ENCODE data around the gene ZNF749. TPM values are rescaled to one million over a fixed set of nuclear protein-coding genes. Genes with fewer than 3 reads are reported as not detected.

The ZNF749 gene
- polyA plus RNA-seq (ENCODE audit: insufficient read length in 3 of 3): 10 to 100 TPM in 2 of 3 donors, 1 to 10 TPM in 1; 9.6 to 18.0 (median 10.5) TPM
- long read RNA-seq, donor 1, partial matches to known transcripts: 0 of 9 reads
- long read RNA-seq, donor 1, other reads (novel, unspliced or antisense): 6 of 9 reads
- long read RNA-seq, donor 2, partial matches to known transcripts: 0 of 4 reads
- long read RNA-seq, donor 2, other reads (novel, unspliced or antisense): 0 of 4 reads
- long read RNA-seq, donor 3, partial matches to known transcripts: 0 of 2 reads
- long read RNA-seq, donor 3, other reads (novel, unspliced or antisense): 0 of 2 reads
- long read RNA-seq, donor 4, partial matches to known transcripts: 0 of 4 reads
- long read RNA-seq, donor 4, other reads (novel, unspliced or antisense): 0 of 4 reads
- long read RNA-seq, donor 5, transcript ZNF749-203 (2 exons, 677 nt): major isoform, 8 of 28 reads
- long read RNA-seq, donor 5, partial matches to known transcripts: 6 of 28 reads
- long read RNA-seq, donor 5, other reads (novel, unspliced or antisense): 9 of 28 reads
- long read RNA-seq, donor 6, partial matches to known transcripts: 0 of 1 reads
- long read RNA-seq, donor 6, other reads (novel, unspliced or antisense): 0 of 1 reads
- long read RNA-seq, donor 7: 0 reads
- long read RNA-seq, donor 8, transcript ZNF749-203 (2 exons, 677 nt): major isoform, 9 of 19 reads
- long read RNA-seq, donor 8, partial matches to known transcripts: 0 of 19 reads
- long read RNA-seq, donor 8, other reads (novel, unspliced or antisense): 8 of 19 reads
- long read RNA-seq, donor 9, partial matches to known transcripts: 0 of 3 reads
- long read RNA-seq, donor 9, other reads (novel, unspliced or antisense): 0 of 3 reads
- long read RNA-seq, donor 10, transcript ZNF749-203 (2 exons, 677 nt): major isoform, 5 of 6 reads
- long read RNA-seq, donor 10, partial matches to known transcripts: 0 of 6 reads
- long read RNA-seq, donor 10, other reads (novel, unspliced or antisense): 0 of 6 reads
- long read RNA-seq, donor 11: 0 reads
- long read RNA-seq, donor 12: 0 reads
- long read RNA-seq, donor 13, transcript ZNF749-203 (2 exons, 677 nt): major isoform, 5 of 17 reads
- long read RNA-seq, donor 13, partial matches to known transcripts: 0 of 17 reads
- long read RNA-seq, donor 13, other reads (novel, unspliced or antisense): 10 of 17 reads
- long read RNA-seq, donor 14, transcript ZNF749-203 (2 exons, 677 nt): major isoform, 5 of 12 reads
- long read RNA-seq, donor 14, partial matches to known transcripts: 0 of 12 reads
- long read RNA-seq, donor 14, other reads (novel, unspliced or antisense): 7 of 12 reads
- long read RNA-seq, donor 15: 0 reads
- long read RNA-seq, donor 16, partial matches to known transcripts: 0 of 21 reads
- long read RNA-seq, donor 16, other reads (novel, unspliced or antisense): 12 of 21 reads

DNA sequence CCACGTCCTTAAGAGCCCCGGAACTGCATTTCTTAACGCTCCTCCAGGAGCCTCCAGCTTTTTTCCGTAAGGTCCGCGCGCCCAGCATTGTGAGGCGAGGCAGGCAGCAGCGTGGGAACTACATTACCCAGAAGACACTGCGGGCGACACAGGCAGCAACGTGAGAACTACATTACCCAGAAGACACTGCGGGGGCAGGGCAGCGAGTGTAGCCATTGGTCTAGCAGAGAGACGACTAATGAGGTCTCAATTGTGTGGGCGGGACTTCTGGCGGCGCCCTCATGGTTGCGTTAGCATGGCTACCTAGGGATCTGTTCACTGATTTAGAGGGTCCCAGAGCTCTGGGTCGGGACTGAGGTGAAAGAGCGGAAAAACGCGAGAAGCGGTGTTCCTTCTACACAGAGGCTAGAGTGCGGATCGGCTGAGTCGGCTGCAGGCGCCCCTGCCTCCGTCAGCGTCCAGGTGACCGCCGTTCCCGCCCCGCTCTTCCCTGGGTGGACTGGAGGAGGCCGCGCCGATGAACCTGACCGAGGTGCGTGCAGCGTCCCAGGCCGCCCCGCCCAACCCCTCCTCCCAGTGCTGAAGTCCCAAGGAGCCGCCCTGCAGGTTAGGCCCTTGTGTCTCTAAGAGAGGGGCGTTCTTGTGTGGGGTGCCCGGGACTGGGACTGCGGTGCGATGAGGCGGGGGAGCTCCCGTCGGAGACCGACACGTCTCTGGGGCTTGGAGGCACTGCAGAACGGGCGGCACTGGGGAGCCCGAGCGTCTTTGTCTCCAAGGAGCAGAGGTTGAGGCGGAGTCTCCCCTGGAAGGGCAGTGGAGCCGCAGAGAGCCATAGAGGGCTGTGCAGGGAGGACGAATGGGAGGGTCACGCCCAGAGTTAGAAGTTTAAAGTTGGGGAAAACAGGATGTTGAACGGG, at the start of gene ZNF749:
ZNF749 (plus strand) TSS at position 264 of the 917 bp plus-strand sequence; CDS start at position 518, 254 bp downstream.
- DNase-seq (ENCODE audit: extremely low read depth in 1 of 11, low read depth in 9 of 11, low spot score in 4 of 11): peak; percentile 93 to 100 (median 98)

- no peak for DNase-seq (ENCODE audit: extremely low read depth in 1 of 11, low read depth in 9 of 11, low spot score in 4 of 11)
These were observed 45.9 kb upstream of the ZNF749 start for GRCh38 chr19:57389194-57389729.

- DNase-seq (ENCODE audit: extremely low read depth in 1 of 11, low read depth in 9 of 11, low spot score in 4 of 11): peak; percentile 93 to 99 (median 97)
These were observed 45.2 kb upstream of the ZNF749 start, which contains the start of gene ZNF548 for GRCh38 chr19:57389730-57390598. Gene ZNF548 (plus strand): TSS chr19:57389854. CDS start chr19:57390100, 246 bp downstream.

- no peak for DNase-seq (ENCODE audit: extremely low read depth in 1 of 11, low read depth in 9 of 11, low spot score in 4 of 11)
These were observed 39.4 kb upstream of the ZNF749 start for GRCh38 chr19:57395710-57396109.

- DNase-seq (ENCODE audit: extremely low read depth in 1 of 11, low read depth in 9 of 11, low spot score in 4 of 11): no peak
These were observed 36.3 kb upstream of the ZNF749 start for GRCh38 chr19:57398868-57399267.

DNA sequence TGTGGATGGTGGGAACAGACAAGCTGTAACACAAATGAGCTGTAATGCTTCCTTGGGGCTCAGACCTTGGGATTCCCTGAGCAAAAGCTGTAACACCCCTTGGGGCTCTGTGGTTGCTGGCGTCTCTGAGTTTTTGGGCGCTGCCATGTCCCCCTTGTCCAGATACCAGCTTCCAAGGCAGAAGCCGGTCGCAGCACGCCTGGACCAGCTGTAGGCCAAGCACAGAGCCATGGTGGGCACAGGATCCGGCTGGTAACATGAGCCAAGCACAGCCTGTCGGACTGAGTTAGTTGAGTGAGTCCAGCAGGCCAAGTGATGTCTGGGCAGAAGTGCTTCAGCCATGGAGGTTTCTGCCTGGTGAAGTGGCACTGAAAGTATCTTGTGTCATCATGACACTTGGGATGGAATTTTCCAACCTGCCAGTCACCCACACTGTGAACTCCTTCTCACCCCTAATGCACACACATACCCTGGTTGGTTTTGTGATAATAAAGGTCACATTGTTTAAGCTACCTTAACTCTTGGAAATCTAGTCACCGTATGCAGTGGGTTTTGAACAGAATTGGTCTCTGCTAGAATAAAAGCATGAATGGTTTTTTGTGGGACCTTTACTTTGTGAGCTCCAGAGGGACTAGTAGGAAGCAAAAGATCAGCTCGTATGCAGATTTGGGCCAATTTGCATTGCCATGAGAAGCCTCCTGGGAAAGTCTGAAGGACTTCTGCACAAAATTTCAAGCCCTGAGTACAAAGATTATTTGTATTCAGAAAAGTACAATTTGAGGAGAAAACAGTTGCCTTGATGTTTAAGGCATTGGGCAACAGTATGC, 31.2 kb upstream of the ZNF749 start:
- no peak for DNase-seq (ENCODE audit: extremely low read depth in 1 of 11, low read depth in 9 of 11, low spot score in 4 of 11)

DNA sequence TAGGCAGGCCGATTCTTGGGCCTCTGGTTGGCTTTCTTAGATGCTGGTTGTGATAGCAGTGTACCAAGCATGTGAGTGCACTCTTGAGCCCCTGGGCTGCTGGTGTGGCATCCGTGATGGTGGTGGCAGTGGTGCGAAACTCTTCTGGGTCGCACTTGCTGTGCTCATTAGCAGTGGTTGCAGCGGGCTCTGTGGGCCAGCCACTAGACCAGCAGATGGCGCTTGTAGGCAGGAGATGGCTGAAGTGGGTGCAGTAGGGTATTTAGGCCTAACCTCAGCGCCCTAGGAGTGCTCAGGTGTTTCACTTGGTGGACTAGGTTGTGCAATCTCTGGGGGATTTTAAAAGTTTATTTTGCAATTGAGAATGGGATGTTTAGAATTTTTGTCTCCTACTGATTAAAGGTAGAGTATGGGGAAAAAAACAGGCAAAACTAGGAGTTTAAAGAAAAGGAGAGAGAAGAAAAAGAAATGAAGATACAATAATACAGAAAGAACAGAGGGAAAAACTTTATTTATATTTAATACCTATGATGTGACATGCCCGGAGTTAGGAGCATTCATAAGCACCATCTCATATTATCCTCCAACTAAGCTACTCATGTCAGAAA, 28.5 kb upstream of the ZNF749 start:
- peak in 6 of 11 donors; percentile 28 to 56 (median 52) for DNase-seq (ENCODE audit: extremely low read depth in 1 of 11, low read depth in 9 of 11, low spot score in 4 of 11)

- DNase-seq (ENCODE audit: extremely low read depth in 1 of 11, low read depth in 9 of 11, low spot score in 4 of 11): peak; percentile 79 to 95 (median 90)
These were observed 24.1 kb upstream of the ZNF749 start, which contains the start of gene ZNF17 for GRCh38 chr19:57410877-57411671. Gene ZNF17 (plus strand): TSS chr19:57411161. CDS start chr19:57413616, 2,455 bp downstream.

- no peak for DNase-seq (ENCODE audit: extremely low read depth in 1 of 11, low read depth in 9 of 11, low spot score in 4 of 11)
These were observed 15.7 kb upstream of the ZNF749 start for GRCh38 chr19:57419439-57419838.

DNA sequence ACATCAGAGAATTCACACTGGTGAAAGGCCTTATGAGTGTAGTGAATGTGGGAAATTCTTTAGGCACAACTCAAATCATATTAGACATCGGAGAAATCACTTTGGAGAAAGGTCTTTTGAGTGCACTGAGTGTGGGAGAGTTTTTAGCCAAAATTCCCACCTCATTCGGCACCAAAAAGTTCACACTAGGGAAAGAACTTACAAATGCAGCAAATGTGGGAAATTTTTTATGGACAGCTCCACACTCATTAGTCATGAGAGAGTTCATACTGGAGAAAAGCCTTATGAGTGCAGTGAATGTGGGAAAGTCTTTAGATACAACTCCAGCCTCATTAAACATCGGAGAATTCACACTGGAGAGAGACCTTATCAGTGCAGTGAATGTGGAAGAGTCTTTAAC, 14.1 kb upstream of the ZNF749 start:
- no peak for DNase-seq (ENCODE audit: extremely low read depth in 1 of 11, low read depth in 9 of 11, low spot score in 4 of 11)

- peak in 2 of 11 donors; percentile 6 to 12 for DNase-seq (ENCODE audit: extremely low read depth in 1 of 11, low read depth in 9 of 11, low spot score in 4 of 11)
These were observed 601 bp upstream of the ZNF749 start for GRCh38 chr19:57434386-57435061.

DNA sequence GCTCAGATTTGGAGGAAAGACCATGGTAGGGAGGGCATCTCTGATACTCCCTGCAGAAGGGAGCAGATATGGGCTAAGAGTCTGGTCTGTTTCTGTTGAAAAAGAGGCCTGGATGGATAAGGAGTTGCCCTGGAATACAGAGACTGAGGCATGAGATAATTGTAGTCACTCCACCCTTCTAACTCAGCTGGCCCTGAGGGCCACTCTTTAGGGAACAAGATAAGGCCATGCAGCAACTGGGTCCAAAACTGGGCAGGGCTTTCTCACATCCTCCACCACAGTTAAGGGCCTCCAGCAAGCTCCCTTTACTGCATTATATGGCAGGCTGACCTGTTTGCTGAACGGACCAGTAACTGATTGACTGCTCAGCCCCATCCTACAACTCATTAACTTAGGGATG, 1.3 kb downstream of the ZNF749 start:
- DNase-seq (ENCODE audit: extremely low read depth in 1 of 11, low read depth in 9 of 11, low spot score in 4 of 11): peak in 1 of 11 donors; percentile 7

DNA sequence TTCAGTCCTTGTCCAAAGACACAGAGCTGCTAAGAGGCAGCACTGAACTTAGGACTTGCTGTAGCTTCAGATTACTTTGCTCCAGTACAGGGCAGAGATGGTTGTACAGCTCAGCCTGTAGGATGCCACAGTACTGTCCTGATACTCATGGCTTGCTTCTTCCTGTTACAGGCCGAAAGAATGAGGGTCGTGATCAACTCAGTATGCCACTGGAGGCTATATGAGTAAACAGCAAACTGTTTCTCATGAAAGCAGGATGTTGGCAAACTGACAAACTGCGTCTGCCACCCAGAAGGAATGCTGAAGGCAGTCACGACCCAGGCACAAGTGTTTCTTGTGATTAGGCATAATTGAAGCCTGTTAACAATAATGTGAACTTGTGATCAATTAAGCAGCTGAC, 2.8 kb downstream of the ZNF749 start:
- no peak for DNase-seq (ENCODE audit: extremely low read depth in 1 of 11, low read depth in 9 of 11, low spot score in 4 of 11)

DNA sequence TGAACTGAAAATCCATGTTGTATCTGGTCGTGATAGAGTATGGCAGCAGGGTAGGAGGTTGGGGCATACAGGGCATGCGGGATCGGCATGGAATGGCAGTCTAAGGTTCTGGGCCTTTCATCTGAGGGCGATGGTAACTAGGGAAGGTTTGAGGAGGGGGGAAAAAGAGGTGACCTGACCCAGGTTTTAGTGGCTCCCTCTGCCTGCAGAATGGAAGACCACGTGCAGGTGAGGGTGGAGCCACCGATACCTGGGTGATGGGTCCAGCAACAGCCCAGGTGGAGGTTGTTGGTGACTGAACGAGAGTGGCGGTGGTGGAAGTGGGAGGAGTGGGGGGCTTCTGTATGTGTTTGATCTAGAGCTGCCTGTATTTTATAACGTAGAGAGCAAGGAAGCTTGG, 3.8 kb downstream of the ZNF749 start:
- no peak for DNase-seq (ENCODE audit: extremely low read depth in 1 of 11, low read depth in 9 of 11, low spot score in 4 of 11)
